ENCODE results near the gene SMIM41.

Gene SMIM41

GRCh38 chr12:52148464-52149181 is 69.1 kb downstream of the SMIM41 start:
- no peak for DNase-seq

- no peak for DNase-seq
Measured at GRCh38 chr12:52149182-52149641, 69.7 kb downstream of the SMIM41 start.

- DNase-seq: no peak
Measured at GRCh38 chr12:52149651-52150241, 70.2 kb downstream of the SMIM41 start.

GRCh38 chr12:52151153-52151836 is 71.8 kb downstream of the SMIM41 start:
- no peak for DNase-seq

GRCh38 chr12:52151837-52152783 is 72.6 kb downstream of the SMIM41 start:
- DNase-seq: peak; percentile 84

GRCh38 chr12:52152905-52153317 is 73.4 kb downstream of the SMIM41 start:
- no peak for DNase-seq

GRCh38 chr12:52155048-52155868 is 75.8 kb downstream of the SMIM41 start:
- DNase-seq: no peak

- no peak for DNase-seq
Measured at GRCh38 chr12:52156311-52156710, 76.8 kb downstream of the SMIM41 start.

- DNase-seq: no peak
Measured at GRCh38 chr12:52156757-52157565, 77.5 kb downstream of the SMIM41 start.

- DNase-seq: no peak
Measured at GRCh38 chr12:52157566-52158150, 78.2 kb downstream of the SMIM41 start.

Measured in 8988T (cell line).